ENCODE results near the gene ZNF653.

GRCh38 chr19:11555246-11555645 lies 49.6 kb upstream of the ZNF653 start:
- TF ChIP-seq POLR2A (IDR thresholded peaks at IDR 0.05) (no peak), CTCF (IDR thresholded peaks at IDR 0.05) (no peak)

Data from Peyer's patch (tissue), 4 donors.